H1 (cell line): Measurements from ENCODE around the gene LONP2. TPM values are rescaled to one million over a fixed set of nuclear protein-coding genes. Genes with fewer than 3 reads are reported as not detected.

Source experiments
- CTCF ChIA-PET: fragments of 300-600 bp; sonication (Branson Sonifier 250); formaldehyde crosslinking; loops from one replicate; lab custom pipeline; 2021; ENCODE audit not compliant: partially characterized antibody; lab: Charles Lee
- POLR2A ChIA-PET: fragments of 300-600 bp; sonication (Branson Sonifier 250); formaldehyde crosslinking; loops from one replicate; lab custom pipeline; 2021; ENCODE audit warnings: inconsistent platforms; ENCODE audit not compliant: partially characterized antibody; lab: Charles Lee
- DNase-seq, 2 experiments: peaks; one replicate each; pipeline versions ENCODE4 v3.0.0 to v3.0.0-alpha.2; 2010 to 2022; ENCODE audit warnings: low spot score in 2 of 2, low read depth in 1 of 2, mixed read lengths in 1 of 2
- FAIRE-seq: peaks from 2 replicates; lab custom pipeline; 2011; peaks lifted over from hg19 to GRCh38; lab: Jason Lieb, UNC
- H2AFZ ChIP-seq: 2 replicates; pipeline ENCODE4 v1.8.1; 2012; ENCODE audit warnings: low read length, inconsistent platforms
- H2AK5ac ChIP-seq: 2 replicates; pipeline ENCODE4 v1.6.1; 2013; ENCODE audit warnings: low read depth, low read length
- H2BK120ac ChIP-seq: replicated peaks from 2 replicates; pipeline ENCODE3; 2013; ENCODE audit warnings: low read depth, low read length, inconsistent platforms
- H2BK12ac ChIP-seq: 2 replicates; pipeline ENCODE4 v1.6.1; 2013; ENCODE audit warnings: low read depth, low read length
- H2BK15ac ChIP-seq: 2 replicates; pipeline ENCODE4 v1.6.1; 2013; ENCODE audit warnings: low read length
- H2BK20ac ChIP-seq: 2 replicates; pipeline ENCODE4 v1.6.1; 2013; ENCODE audit warnings: low read length
- H2BK5ac ChIP-seq: 2 replicates; pipeline ENCODE4 v1.6.1; 2013; ENCODE audit warnings: low read depth, low read length
- H3K14ac ChIP-seq: 2 replicates; pipeline ENCODE4 v1.6.1; 2013; ENCODE audit warnings: inconsistent platforms; ENCODE audit not compliant: insufficient read length
- H3K18ac ChIP-seq: 2 replicates; pipeline ENCODE4 v1.6.1; 2013; ENCODE audit warnings: low read length; ENCODE audit errors: extremely low read depth
- H3K23ac ChIP-seq: 2 replicates; pipeline ENCODE4 v1.6.1; 2013; ENCODE audit warnings: inconsistent platforms; ENCODE audit not compliant: insufficient read length
- H3K23me2 ChIP-seq: 2 replicates; pipeline ENCODE4 v1.6.1; 2013; ENCODE audit warnings: low read depth, low read length
- H3K27ac ChIP-seq: 2 replicates; pipeline ENCODE4 v1.6.1; 2011; ENCODE audit warnings: low read depth, low read length, inconsistent platforms
- H3K27me3 ChIP-seq, 4 experiments: replicated peaks in 1 of 4; 1 replicate in 1 of 4; 2 replicates in 3 of 4; pipeline versions ENCODE4 v1.6.1 to v1.8.1; 2011 to 2013; ENCODE audit warnings: low read length in 3 of 4, mild to moderate bottlenecking in 3 of 4, inconsistent platforms in 2 of 4, mixed read lengths in 2 of 4, moderate library complexity in 1 of 4; ENCODE audit not compliant: control insufficient read depth in 3 of 4, insufficient read depth in 3 of 4; ENCODE audit errors: extremely low read depth in 1 of 4
- H3K36me3 ChIP-seq, 4 experiments: 2 replicates each; pipeline versions ENCODE4 v1.6.1 to v1.8.1; 2011 to 2013; ENCODE audit warnings: mild to moderate bottlenecking in 4 of 4, low read length in 3 of 4, moderate library complexity in 2 of 4, control low read depth in 1 of 4, inconsistent platforms in 1 of 4; ENCODE audit not compliant: insufficient read depth in 4 of 4, control insufficient read depth in 2 of 4
- H3K4ac ChIP-seq: replicated peaks from 2 replicates; pipeline ENCODE3; 2013; ENCODE audit warnings: low read length, low read depth, mixed read lengths, inconsistent platforms; ENCODE audit not compliant: insufficient read length
- H3K4me1 ChIP-seq, 4 experiments: replicated peaks in 1 of 4; 1 replicate in 1 of 4; 2 replicates in 3 of 4; pipeline versions ENCODE4 v1.6.1 to v1.8.1; 2011 to 2013; ENCODE audit warnings: low read length in 3 of 4, inconsistent platforms in 2 of 4, mixed read lengths in 1 of 4; ENCODE audit not compliant: insufficient read depth in 4 of 4, control insufficient read depth in 3 of 4
- H3K4me2 ChIP-seq, 2 experiments: 2 replicates each; pipeline versions ENCODE4 v1.6.1 to v1.8.1; 2011 to 2013; ENCODE audit warnings: low read depth in 2 of 2, low read length in 2 of 2, control low read depth in 1 of 2, inconsistent platforms in 1 of 2, mild to moderate bottlenecking in 1 of 2; ENCODE audit not compliant: insufficient read depth in 1 of 2
- H3K4me3 ChIP-seq, 4 experiments: fragments of 200-600, 300-600 bp in 1 of 4; sonication (generic), shearing (Covaris generic), sonication (Bioruptor Twin) in 1 of 4; 2 replicates each; pipeline versions ENCODE4 v1.5.1 to v1.8.1; 2011 to 2016; ENCODE audit warnings: low read length in 4 of 4, low read depth in 3 of 4, control low read depth in 2 of 4, inconsistent platforms in 2 of 4, mild to moderate bottlenecking in 2 of 4, mixed read lengths in 1 of 4, moderate library complexity in 1 of 4; ENCODE audit not compliant: insufficient read depth in 2 of 4; ENCODE audit errors: extremely low read depth in 1 of 4
- H3K56ac ChIP-seq: replicated peaks from 2 replicates; pipeline ENCODE3; 2013; ENCODE audit warnings: low read depth, mild to moderate bottlenecking, mixed read lengths, low read length, inconsistent platforms; ENCODE audit not compliant: insufficient read length
- H3K79me1 ChIP-seq: 2 replicates; pipeline ENCODE4 v1.6.1; 2013; ENCODE audit warnings: low read depth, low read length, control low read depth
- H3K79me2 ChIP-seq, 2 experiments: 2 replicates each; pipeline versions ENCODE4 v1.6.1 to v1.8.1; 2012 to 2013; ENCODE audit warnings: low read length in 2 of 2, mild to moderate bottlenecking in 2 of 2, inconsistent platforms in 1 of 2; ENCODE audit not compliant: insufficient read depth in 2 of 2, control insufficient read depth in 1 of 2
- H3K9ac ChIP-seq, 4 experiments: replicated peaks in 1 of 4; 1 replicate in 1 of 4; 2 replicates in 3 of 4; pipeline versions ENCODE4 v1.6.1 to v1.8.1; 2011 to 2013; ENCODE audit warnings: low read depth in 3 of 4, low read length in 3 of 4, control low read depth in 2 of 4, mild to moderate bottlenecking in 2 of 4, moderate library complexity in 2 of 4, inconsistent platforms in 1 of 4; ENCODE audit errors: extremely low read depth in 1 of 4
- H3K9me3 ChIP-seq, 2 experiments: 2 replicates each; pipeline versions ENCODE4 v1.6.1 to v1.8.1; 2012 to 2013; ENCODE audit warnings: mild to moderate bottlenecking in 2 of 2, moderate library complexity in 2 of 2, control low read depth in 1 of 2, inconsistent platforms in 1 of 2, low read depth in 1 of 2, low read length in 1 of 2, mixed read lengths in 1 of 2; ENCODE audit not compliant: insufficient read depth in 2 of 2
- H4K20me1 ChIP-seq, 2 experiments: replicated peaks in 1 of 2; 2 replicates each; pipeline versions ENCODE3 to v1.8.1; 2011 to 2013; ENCODE audit warnings: inconsistent platforms in 2 of 2, low read length in 2 of 2, mild to moderate bottlenecking in 1 of 2; ENCODE audit not compliant: insufficient read depth in 2 of 2, control insufficient read depth in 1 of 2
- H4K5ac ChIP-seq: 2 replicates; pipeline ENCODE4 v1.6.1; 2013; ENCODE audit warnings: low read length, low read depth, mixed read lengths, inconsistent platforms; ENCODE audit not compliant: insufficient read length
- H4K8ac ChIP-seq: 2 replicates; pipeline ENCODE4 v1.8.0; 2013; ENCODE audit warnings: mild to moderate bottlenecking, moderate library complexity, low read length, inconsistent platforms; ENCODE audit not compliant: insufficient read depth; ENCODE audit errors: extremely low read depth
- H4K91ac ChIP-seq: replicated peaks from 2 replicates; pipeline ENCODE3; 2013; ENCODE audit warnings: low read length, mixed read lengths, inconsistent platforms; ENCODE audit not compliant: insufficient read length
- ATF3 ChIP-seq: IDR thresholded peaks from 2 replicates; pipeline ENCODE4 v1.6.1; 2011; ENCODE audit warnings: low read depth, mild to moderate bottlenecking, low read length; ENCODE audit not compliant: insufficient read depth
- CTCF ChIP-seq, 3 experiments: IDR thresholded peaks; 1 replicate in 2 of 3; 2 replicates in 1 of 3; pipeline versions ENCODE4 v1.5.1 to v1.6.1; 2011; ENCODE audit warnings: low read length in 3 of 3, mild to moderate bottlenecking in 3 of 3, inconsistent platforms in 2 of 3, low read depth in 1 of 3, moderate library complexity in 1 of 3; ENCODE audit not compliant: insufficient read depth in 1 of 3; ENCODE audit errors: control extremely low read depth in 1 of 3
- RAD21 ChIP-seq, 2 experiments: IDR thresholded peaks in 1 of 2; conservative IDR thresholded peaks in 1 of 2; 2 replicates each; pipeline ENCODE4 v1.6.1; 2011; ENCODE audit warnings: low read depth in 2 of 2, low read length in 2 of 2, improper control_type of control experiment in 1 of 2, inconsistent platforms in 1 of 2, mild to moderate bottlenecking in 1 of 2, moderate library complexity in 1 of 2
- SUZ12 ChIP-seq: fragments of 200-600 bp; sonication (generic); IDR thresholded peaks from 2 replicates; pipeline ENCODE4 v1.6.1; 2012; ENCODE audit warnings: mild to moderate bottlenecking, inconsistent platforms, low read length, moderate library complexity, mixed read lengths
- WGBS, 2 experiments: shearing (Covaris generic) in 1 of 2; methylation state at CpG; one replicate each; pipeline versions ENCODE4 v1.1.6 to v1.1.7; 2013 to 2015; ENCODE audit warnings: low lambda C conversion rate in 2 of 2, mixed read lengths in 2 of 2, inconsistent platforms in 1 of 2, low coverage in 1 of 2, missing lambda C conversion rate in 1 of 2; ENCODE audit not compliant: insufficient replicate concordance in 2 of 2, insufficient coverage in 1 of 2, insufficient read length in 1 of 2; ENCODE audit errors: extremely low coverage in 1 of 2, missing lambda C conversion rate in 1 of 2; 5-methylcytosine and 5-hydroxymethylcytosine counted together
- polyA plus RNA-seq, 7 experiments: library from polyadenylated mRNA; depleted of rRNA in 3 of 7; stranded (reverse) in 5 of 7; unstranded in 2 of 7; fragments of >200 nt in 5 of 7; fragments of 200-250 nt in 2 of 7; gene quantifications; 1 replicate in 5 of 7; 2 replicates in 1 of 7; 4 replicates in 1 of 7; pipeline versions ENCODE4 v1.2.1 to v1.2.3, GENCODE V29; 2011 to 2013; ENCODE audit warnings: missing spikeins in 2 of 7, mixed read lengths in 2 of 7
- total RNA-seq: library from RNA; stranded (reverse); fragmentation: NEBNext Ultra II Directional; extraction: Animal tissue kit (Norgen Biotek cat#: 25700); gene quantifications from 2 replicates; pipeline ENCODE4 v1.2.1, GENCODE V29; 2021

LONP2 gene
- total and polyA plus RNA-seq, 2 of the 8 experiments (the other 6 are each of a cell fraction or from before 2014, with no cell fraction given): 8.1 to 23.1 TPM

- Histone ChIP-seq H2BK15ac (no peak overlapping the region; the same call in 1 of the 2 replicates), H3K4me2 (no peak overlapping the region), H3K79me2 (no peaks in the 10 kb centered on the region), H3K27me3 (no peaks in the 10 kb centered on the region), H3K4me3 (no peak overlapping the region), H2AK5ac (no peak overlapping the region), H4K20me1 (peaks cover 0 to 2% of the 10 kb centered on the region in 2 experiments), H3K9ac (no peak overlapping the region), H3K4ac (no peak overlapping the region), H3K27ac (no peak overlapping the region), H3K18ac (no peak overlapping the region), H3K79me1 (no peaks in the 10 kb centered on the region), H3K14ac (no peak overlapping the region), H2BK5ac (no peak overlapping the region), H4K8ac (no peak overlapping the region), H4K5ac (no peak overlapping the region), H2BK20ac (no peak overlapping the region), H4K91ac (no peak overlapping the region), H2BK120ac (no peak overlapping the region), H3K23me2 (no peaks in the 10 kb centered on the region), H2BK12ac (no peak overlapping the region; the same call in 1 of the 2 replicates), H3K36me3 (peaks cover 0 to 3% (median 1%) of the 10 kb centered on the region in 4 experiments; a peak in 1 of 8 replicates), H3K4me1 (peaks cover 0 to 10% (median 3%) of the 10 kb centered on the region in 4 experiments; a peak in 3 of 7 replicates), H3K23ac (no peak overlapping the region), H3K9me3 (no peaks in the 10 kb centered on the region), H2AFZ (no peak overlapping the region), H3K56ac (no peak overlapping the region)
- DNase-seq (peak in 1 of 2 experiments; percentile 68), FAIRE-seq (no peak)
- TF ChIP-seq CTCF (IDR thresholded peaks at IDR 0.05; ENCODE audit: control extremely low read depth in 1 of 3, insufficient read depth in 1 of 3, low read depth in 1 of 3, low read length in 3 of 3): peak; percentile 47 to 78 (median 66)
- no peak for TF ChIP-seq ATF3
- no peak for TF ChIP-seq SUZ12
- peak; percentile 38 to 50 for TF ChIP-seq RAD21 (IDR thresholded peaks at IDR 0.05 in 1 of 2, conservative IDR thresholded peaks at IDR 0.05 in 1 of 2; ENCODE audit: low read depth in 2 of 2, low read length in 2 of 2)
- 82% methylated on average over 9 of the region's 9 CpGs; no CpG with 5 or more reads in 1 of the 2 experiments for WGBS, 2 experiments
- ChIA-PET CTCF (interaction anchor here (0.7 to 1.8 kb wide), 8 partner anchors 9 to 289 kb away, joined by 3 to 6 read pairs (median 4); no protein-coding TSS in a partner anchor), POLR2A (interaction anchor here (1.1 to 1.8 kb wide), 2 partner anchors 13 to 31 kb away, joined by 3 to 8 read pairs; no protein-coding TSS in a partner anchor)
These were observed 90.2 kb downstream of the LONP2 start for GRCh38 chr16:48334325-48334724.
